Measurements from ENCODE around the gene FATE1. TPM values are rescaled to one million over a fixed set of nuclear protein-coding genes. Genes with fewer than 3 reads are reported as not detected.

FATE1 gene
- total RNA-seq, 2 experiments from 2014 or later, result not detected

DNA sequence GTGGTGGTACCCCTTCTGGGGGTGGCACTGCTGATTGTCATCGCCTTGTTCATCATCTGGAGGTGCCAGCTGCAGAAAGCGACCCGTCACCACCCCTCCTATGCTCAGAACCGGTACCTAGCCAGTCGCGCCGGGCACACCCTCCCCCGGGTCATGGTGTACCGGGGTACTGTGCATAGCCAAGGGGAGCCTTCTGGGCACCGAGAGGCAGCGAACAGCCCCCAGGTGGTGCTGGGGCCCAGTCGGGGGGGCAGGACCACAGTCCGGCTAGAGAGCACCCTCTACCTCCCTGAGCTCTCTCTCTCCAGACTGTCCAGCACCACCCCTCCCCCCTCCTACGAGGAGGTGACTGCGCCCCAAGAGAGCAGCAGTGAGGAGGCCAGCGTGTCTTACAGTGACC lies 15.3 kb upstream of the FATE1 start:
- H3K4me1 ChIP-seq (ENCODE audit: insufficient read depth, low read length), result no peaks in the 10 kb centered on the region
- no peaks in the 10 kb centered on the region for H3K9me3 Mint-ChIP-seq
- ChIA-PET CTCF (no interaction called here), POLR2A (no interaction called here)
- no peak for TF ChIP-seq CTCF (IDR thresholded peaks at IDR 0.05)
- intact Hi-C loops (cut with DNase I, micrococcal nuclease), result no loop called here
- no peak overlapping the region for H3K27ac Mint-ChIP-seq
- no peak for DNase-seq
- H3K4me1 Mint-ChIP-seq (ENCODE audit: low read depth), result no peaks in the 10 kb centered on the region
- H3K36me3 Mint-ChIP-seq (ENCODE audit: low read depth), result no peaks in the 10 kb centered on the region
- ATAC-seq (ENCODE audit: poor library complexity), result no peak
- H3K9me3 ChIP-seq (ENCODE audit: control insufficient read depth in 1 of 2, insufficient read depth in 1 of 2, low read length in 2 of 2), result no peaks in the 10 kb centered on the region
- H3K27me3 ChIP-seq (ENCODE audit: control insufficient read depth in 1 of 2, insufficient read depth in 2 of 2, low read length in 2 of 2), result no peaks in the 10 kb centered on the region
- H3K27ac ChIP-seq (ENCODE audit: low read depth in 1 of 2, low read length in 2 of 2), result no peak overlapping the region
- H3K27me3 Mint-ChIP-seq, result peaks cover 11% of the 10 kb centered on the region
- no peak overlapping the region for H3K4me3 ChIP-seq (ENCODE audit: low read length)
- H3K4me3 Mint-ChIP-seq, result no peak overlapping the region
- H3K36me3 ChIP-seq (ENCODE audit: insufficient read depth, low read length), result no peaks in the 10 kb centered on the region

- Mint-ChIP-seq H3K36me3 (ENCODE audit: low read depth) (no peaks in the 10 kb centered on the region), H3K27me3 (peaks cover 7% of the 10 kb centered on the region), H3K4me3 (no peak overlapping the region), H3K27ac (no peak overlapping the region), H3K9me3 (no peaks in the 10 kb centered on the region), H3K4me1 (ENCODE audit: low read depth) (no peaks in the 10 kb centered on the region)
- Histone ChIP-seq H3K36me3 (ENCODE audit: insufficient read depth, low read length) (no peaks in the 10 kb centered on the region), H3K27ac (ENCODE audit: low read depth in 1 of 2, low read length in 2 of 2) (no peak overlapping the region), H3K27me3 (ENCODE audit: control insufficient read depth in 1 of 2, insufficient read depth in 2 of 2, low read length in 2 of 2) (no peaks in the 10 kb centered on the region), H3K9me3 (ENCODE audit: control insufficient read depth in 1 of 2, insufficient read depth in 1 of 2, low read length in 2 of 2) (no peaks in the 10 kb centered on the region), H3K4me1 (ENCODE audit: insufficient read depth, low read length) (no peaks in the 10 kb centered on the region), H3K4me3 (ENCODE audit: low read length) (no peak overlapping the region)
- DNase-seq, result no peak
- TF ChIP-seq CTCF (IDR thresholded peaks at IDR 0.05), result no peak
- ChIA-PET POLR2A (no interaction called here), CTCF (no interaction called here)
- intact Hi-C loops (cut with DNase I, micrococcal nuclease), result no loop called here
- no peak for ATAC-seq (ENCODE audit: poor library complexity)
Measured at GRCh38 chrX:151701071-151701470, 14.8 kb upstream of the FATE1 start.

GRCh38 chrX:151701531-151701930 lies 14.3 kb upstream of the FATE1 start:
- TF ChIP-seq CTCF (IDR thresholded peaks at IDR 0.05), result no peak
- Histone ChIP-seq H3K4me1 (ENCODE audit: insufficient read depth, low read length) (no peaks in the 10 kb centered on the region), H3K27ac (ENCODE audit: low read depth in 1 of 2, low read length in 2 of 2) (no peak overlapping the region), H3K4me3 (ENCODE audit: low read length) (no peak overlapping the region), H3K36me3 (ENCODE audit: insufficient read depth, low read length) (no peaks in the 10 kb centered on the region), H3K9me3 (ENCODE audit: control insufficient read depth in 1 of 2, insufficient read depth in 1 of 2, low read length in 2 of 2) (no peaks in the 10 kb centered on the region), H3K27me3 (ENCODE audit: control insufficient read depth in 1 of 2, insufficient read depth in 2 of 2, low read length in 2 of 2) (no peaks in the 10 kb centered on the region)
- Mint-ChIP-seq H3K9me3 (no peaks in the 10 kb centered on the region), H3K4me3 (no peak overlapping the region), H3K4me1 (ENCODE audit: low read depth) (no peaks in the 10 kb centered on the region), H3K27ac (no peak overlapping the region), H3K36me3 (ENCODE audit: low read depth) (no peaks in the 10 kb centered on the region), H3K27me3 (peaks cover 2% of the 10 kb centered on the region)
- DNase-seq (no peak), ATAC-seq (ENCODE audit: poor library complexity) (no peak)
- intact Hi-C loops (cut with DNase I, micrococcal nuclease), result no loop called here
- CTCF ChIA-PET, result no interaction called here
- POLR2A ChIA-PET, result no interaction called here

Data from CD4-positive, alpha-beta T cell (primary cell).